ENCODE data around the gene ZNF639.

ZNF639 gene

GRCh38 chr3:179333084-179333483 is 10.3 kb downstream of the ZNF639 start:
- peaks cover 6% of the 10 kb centered on the region for H3K4me1 Mint-ChIP-seq
- H3K36me3 Mint-ChIP-seq (ENCODE audit: low read depth), result peaks cover 81% of the 10 kb centered on the region
- H3K4me3 Mint-ChIP-seq, result no peak overlapping the region
- H3K27ac Mint-ChIP-seq, result no peak overlapping the region
- H3K27me3 Mint-ChIP-seq (ENCODE audit: low read depth), result no peaks in the 10 kb centered on the region
- no peak for TF ChIP-seq CTCF (IDR thresholded peaks at IDR 0.05; ENCODE audit: unreplicated experiment in 3 of 3)
- no peaks in the 10 kb centered on the region for H3K9me3 Mint-ChIP-seq

- H3K4me3 Mint-ChIP-seq, result no peak overlapping the region
- TF ChIP-seq CTCF (IDR thresholded peaks at IDR 0.05; ENCODE audit: unreplicated experiment in 3 of 3), result no peak
- H3K36me3 Mint-ChIP-seq (ENCODE audit: low read depth), result peaks cover 70% of the 10 kb centered on the region
- no peaks in the 10 kb centered on the region for H3K27me3 Mint-ChIP-seq (ENCODE audit: low read depth)
- H3K9me3 Mint-ChIP-seq, result no peaks in the 10 kb centered on the region
- H3K4me1 Mint-ChIP-seq, result peaks cover 6% of the 10 kb centered on the region
- H3K27ac Mint-ChIP-seq, result no peak overlapping the region
Observed at GRCh38 chr3:179336345-179336929, 13.6 kb downstream of the ZNF639 start.

- TF ChIP-seq CTCF (IDR thresholded peaks at IDR 0.05; ENCODE audit: unreplicated experiment in 3 of 3), result no peak
Observed at GRCh38 chr3:179347345-179348194, 24.7 kb downstream of the ZNF639 start, which contains the start of gene MFN1. Gene MFN1 (plus strand): TSS chr3:179347709. CDS start chr3:179348852, 1,143 bp downstream.

GRCh38 chr3:179348325-179349013 is 25.6 kb downstream of the ZNF639 start:
- no peaks in the 10 kb centered on the region for H3K9me3 Mint-ChIP-seq
- H3K4me1 Mint-ChIP-seq, result peaks cover 11% of the 10 kb centered on the region
- no peaks in the 10 kb centered on the region for H3K27me3 Mint-ChIP-seq (ENCODE audit: low read depth)
- peaks cover 29% of the 10 kb centered on the region for H3K36me3 Mint-ChIP-seq (ENCODE audit: low read depth)
- peak overlapping the region; percentile 67 to 99 (median 91) for H3K27ac Mint-ChIP-seq
- TF ChIP-seq CTCF (IDR thresholded peaks at IDR 0.05; ENCODE audit: unreplicated experiment in 3 of 3), result no peak
- H3K4me3 Mint-ChIP-seq, result peak overlapping the region; percentile 96 to 98 (median 97)

More at GRCh38 chr3:179347345-179348194, 24.7 kb downstream of the ZNF639 start, which contains the start of gene MFN1:
- Mint-ChIP-seq H3K27me3 (ENCODE audit: low read depth) (no peaks in the 10 kb centered on the region), H3K9me3 (no peaks in the 10 kb centered on the region), H3K36me3 (ENCODE audit: low read depth) (peaks cover 23% of the 10 kb centered on the region), H3K27ac (peak within 1 kb of the TSS; percentile 91 to 99 (median 99)), H3K4me1 (peaks cover 11% of the 10 kb centered on the region), H3K4me3 (peak within 1 kb of the TSS; percentile 96 to 98 (median 97))

- Mint-ChIP-seq H3K36me3 (ENCODE audit: low read depth) (peaks cover 79% of the 10 kb centered on the region), H3K9me3 (no peaks in the 10 kb centered on the region), H3K4me3 (no peak overlapping the region), H3K4me1 (no peaks in the 10 kb centered on the region), H3K27ac (no peak overlapping the region), H3K27me3 (ENCODE audit: low read depth) (no peaks in the 10 kb centered on the region)
- no peak for TF ChIP-seq CTCF (IDR thresholded peaks at IDR 0.05; ENCODE audit: unreplicated experiment in 3 of 3)
Observed at GRCh38 chr3:179355996-179356395, 33.2 kb downstream of the ZNF639 start.

Data from nephron (organoid).